Erythroblast (primary cell): ENCODE data around the gene HNRNPH3.

Experiments used
- GATA1 ChIP-seq: IDR thresholded peaks from 2 replicates; pipeline ENCODE4 v1.6.1; 2011; ENCODE audit warnings: low read depth, mild to moderate bottlenecking, control low read depth, low read length, moderate library complexity
- POLR2A ChIP-seq: IDR thresholded peaks from 2 replicates; pipeline ENCODE4 v1.6.1; 2011; ENCODE audit warnings: mild to moderate bottlenecking, low read length

DNA sequence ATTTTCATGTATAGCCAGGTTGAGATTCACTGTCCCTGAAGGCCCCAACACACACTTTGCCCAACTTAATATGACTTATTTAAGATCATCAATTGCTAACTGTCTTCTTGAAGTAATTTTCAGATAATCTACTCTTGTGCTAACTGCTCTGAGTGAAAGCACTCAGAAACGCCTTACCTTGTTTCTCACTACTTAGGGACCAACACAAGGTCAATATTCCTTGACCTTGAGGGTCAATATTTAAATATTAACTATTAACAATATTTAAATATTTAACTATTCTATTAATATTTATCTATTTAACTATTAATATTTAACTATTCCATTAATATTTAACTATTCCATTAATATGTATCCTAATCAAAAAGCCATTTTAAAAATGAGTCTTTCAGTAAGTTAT is 26.0 kb upstream of the HNRNPH3 start:
- TF ChIP-seq POLR2A (no peak), GATA1 (no peak)
